Mesenchymal stem cell (in vitro differentiated cells and primary cell): ENCODE measurements around the gene SAP130.

ENCODE experiments used
- DNase-seq: peaks from one replicate; pipeline ENCODE4 v3.0.0-alpha.2; 2013
- H2AFZ ChIP-seq: one replicate; pipeline ENCODE4 v1.6.1; 2013; ENCODE audit warnings: low read depth, mild to moderate bottlenecking, control low read depth, inconsistent platforms, low read length, moderate library complexity
- H2AK5ac ChIP-seq: 2 replicates; pipeline ENCODE4 v1.6.1; 2013; ENCODE audit warnings: low read length, moderate library complexity, mild to moderate bottlenecking, inconsistent platforms; ENCODE audit not compliant: severe bottlenecking
- H2BK120ac ChIP-seq: one replicate; pipeline ENCODE4 v1.6.1; 2013; ENCODE audit warnings: low read depth, mild to moderate bottlenecking, inconsistent platforms, low read length, moderate library complexity
- H2BK12ac ChIP-seq, 2 experiments: one replicate each; pipeline ENCODE4 v1.6.1; 2013; ENCODE audit warnings: inconsistent platforms in 2 of 2, low read length in 2 of 2, mild to moderate bottlenecking in 2 of 2, moderate library complexity in 2 of 2, control low read depth in 1 of 2
- H2BK15ac ChIP-seq: one replicate; pipeline ENCODE4 v1.6.1; 2013; ENCODE audit warnings: mild to moderate bottlenecking, low read depth, inconsistent platforms; ENCODE audit not compliant: poor library complexity, severe bottlenecking
- H2BK5ac ChIP-seq: 2 replicates; pipeline ENCODE4 v1.6.1; 2013; ENCODE audit warnings: low read depth, mild to moderate bottlenecking, low read length, control low read depth, inconsistent platforms; ENCODE audit not compliant: poor library complexity, severe bottlenecking
- H3K14ac ChIP-seq, 2 experiments: one replicate each; pipeline ENCODE4 v1.6.1; 2013; ENCODE audit warnings: inconsistent platforms in 2 of 2, low read length in 2 of 2, control low read depth in 1 of 2, mild to moderate bottlenecking in 1 of 2, moderate library complexity in 1 of 2
- H3K18ac ChIP-seq, 2 experiments: one replicate each; pipeline ENCODE4 v1.6.1; 2013; ENCODE audit warnings: inconsistent platforms in 2 of 2, low read length in 2 of 2, control low read depth in 1 of 2, low read depth in 1 of 2, mild to moderate bottlenecking in 1 of 2
- H3K23ac ChIP-seq, 2 experiments: one replicate each; pipeline ENCODE4 v1.6.1; 2013; ENCODE audit warnings: inconsistent platforms in 2 of 2, low read length in 2 of 2, mild to moderate bottlenecking in 2 of 2, moderate library complexity in 2 of 2, control low read depth in 1 of 2
- H3K27ac ChIP-seq: 2 replicates; pipeline ENCODE4 v1.5.1; 2013; ENCODE audit warnings: mild to moderate bottlenecking, moderate library complexity, low read length, control low read depth, inconsistent platforms; ENCODE audit not compliant: poor library complexity, severe bottlenecking
- H3K27me3 ChIP-seq, 2 experiments: 2 replicates each; pipeline versions ENCODE4 v1.6.1 to v1.7.0; 2013; ENCODE audit warnings: low read length in 2 of 2, mild to moderate bottlenecking in 2 of 2, moderate library complexity in 2 of 2, control low read depth in 1 of 2, inconsistent platforms in 1 of 2; ENCODE audit not compliant: control insufficient read depth in 1 of 2, insufficient read depth in 1 of 2
- H3K36me3 ChIP-seq, 2 experiments: 2 replicates each; pipeline versions ENCODE4 v1.6.1 to v1.7.0; 2013; ENCODE audit warnings: low read length in 2 of 2, control low read depth in 1 of 2, inconsistent platforms in 1 of 2, low read depth in 1 of 2, mild to moderate bottlenecking in 1 of 2; ENCODE audit not compliant: insufficient read depth in 2 of 2, control insufficient read depth in 1 of 2
- H3K4ac ChIP-seq, 2 experiments: one replicate each; pipeline ENCODE4 v1.6.1; 2013; ENCODE audit warnings: inconsistent platforms in 2 of 2, low read length in 2 of 2, mild to moderate bottlenecking in 2 of 2, moderate library complexity in 2 of 2, control low read depth in 1 of 2, low read depth in 1 of 2
- H3K4me1 ChIP-seq: 2 replicates; pipeline ENCODE4 v1.6.1; 2013; ENCODE audit warnings: low read depth, low read length, control low read depth; ENCODE audit not compliant: control insufficient read depth, insufficient read depth
- H3K4me2 ChIP-seq: 2 replicates; pipeline ENCODE4 v1.6.1; 2013; ENCODE audit warnings: low read length, mild to moderate bottlenecking, inconsistent platforms; ENCODE audit not compliant: poor library complexity, severe bottlenecking
- H3K4me3 ChIP-seq, 2 experiments: 2 replicates each; pipeline versions ENCODE4 v1.5.1 to v1.7.0; 2013; ENCODE audit warnings: low read length in 2 of 2, mild to moderate bottlenecking in 2 of 2, control low read depth in 1 of 2, low read depth in 1 of 2; ENCODE audit not compliant: insufficient read depth in 1 of 2
- H3K79me1 ChIP-seq: replicated peaks from 2 replicates; pipeline ENCODE4 v1.6.1; 2013; ENCODE audit warnings: mild to moderate bottlenecking, control low read depth, low read length, inconsistent platforms; ENCODE audit not compliant: poor library complexity, severe bottlenecking
- H3K9ac ChIP-seq: 2 replicates; pipeline ENCODE4 v1.7.0; 2013; ENCODE audit warnings: mild to moderate bottlenecking, low read length, moderate library complexity
- H3K9me3 ChIP-seq: 2 replicates; pipeline ENCODE4 v1.7.0; 2013; ENCODE audit warnings: mild to moderate bottlenecking, low read length; ENCODE audit not compliant: control insufficient read depth
- H4K8ac ChIP-seq: one replicate; pipeline ENCODE4 v1.6.1; 2013; ENCODE audit warnings: inconsistent platforms, mild to moderate bottlenecking, low read length, moderate library complexity
- H4K91ac ChIP-seq: one replicate; pipeline ENCODE4 v1.6.1; 2013; ENCODE audit warnings: mild to moderate bottlenecking, low read length, inconsistent platforms
- WGBS: methylation state at CpG from one replicate; pipeline ENCODE4 v1.1.7; 2013; ENCODE audit warnings: mixed read lengths; 5-methylcytosine and 5-hydroxymethylcytosine counted together

SAP130 gene

GRCh38 chr2:127929449-127929848, 98.4 kb downstream of the SAP130 start:
- no peak overlapping the region for H3K4ac ChIP-seq
- H3K36me3 ChIP-seq = no peaks in the 10 kb centered on the region
- no peak overlapping the region for H2AK5ac ChIP-seq
- H3K18ac ChIP-seq = no peak overlapping the region
- H3K9ac ChIP-seq = no peak overlapping the region
- H3K4me3 ChIP-seq = no peak overlapping the region
- no peak overlapping the region for H3K23ac ChIP-seq
- no peak overlapping the region for H2BK120ac ChIP-seq
- H3K14ac ChIP-seq = no peak overlapping the region
- H2AFZ ChIP-seq = no peak overlapping the region
- no peak overlapping the region for H4K8ac ChIP-seq
- H3K27me3 ChIP-seq = no peaks in the 10 kb centered on the region
- WGBS = 88% methylated on average over 1 of the region's 1 CpG
- no peaks in the 10 kb centered on the region for H3K4me1 ChIP-seq
- H2BK15ac ChIP-seq = no peak overlapping the region
- no peaks in the 10 kb centered on the region for H3K79me1 ChIP-seq
- H3K4me2 ChIP-seq = no peak overlapping the region
- no peak overlapping the region for H2BK12ac ChIP-seq
- H3K9me3 ChIP-seq = no peaks in the 10 kb centered on the region
- no peak for DNase-seq
- H4K91ac ChIP-seq = no peak overlapping the region
- H3K27ac ChIP-seq = no peak overlapping the region
- no peak overlapping the region for H2BK5ac ChIP-seq

- Histone ChIP-seq H3K23ac (no peak overlapping the region), H3K18ac (no peak overlapping the region), H3K4me1 (no peaks in the 10 kb centered on the region), H3K79me1 (no peaks in the 10 kb centered on the region), H2BK12ac (no peak overlapping the region), H3K27me3 (no peaks in the 10 kb centered on the region), H2AK5ac (no peak overlapping the region), H3K4me3 (no peak overlapping the region), H2BK15ac (no peak overlapping the region), H3K9ac (no peak overlapping the region), H3K14ac (no peak overlapping the region), H4K91ac (no peak overlapping the region), H2BK5ac (no peak overlapping the region), H3K36me3 (no peaks in the 10 kb centered on the region), H4K8ac (no peak overlapping the region), H3K4ac (no peak overlapping the region), H3K4me2 (no peak overlapping the region), H3K27ac (no peak overlapping the region), H2BK120ac (no peak overlapping the region), H2AFZ (no peak overlapping the region), H3K9me3 (no peaks in the 10 kb centered on the region)
- WGBS = 91% methylated on average over 1 of the region's 3 CpGs
- DNase-seq = no peak
These were observed 100.5 kb downstream of the SAP130 start for GRCh38 chr2:127927384-127927783.

GRCh38 chr2:127917916-127918315, 109.9 kb downstream of the SAP130 start:
- Histone ChIP-seq H3K14ac (no peak overlapping the region), H4K8ac (no peak overlapping the region), H2BK15ac (no peak overlapping the region), H3K79me1 (no peaks in the 10 kb centered on the region), H3K36me3 (no peaks in the 10 kb centered on the region), H2BK5ac (no peak overlapping the region), H2BK12ac (no peak overlapping the region), H3K23ac (no peak overlapping the region), H2BK120ac (no peak overlapping the region), H2AFZ (no peak overlapping the region), H3K4me2 (no peak overlapping the region), H2AK5ac (no peak overlapping the region), H4K91ac (no peak overlapping the region), H3K9ac (peak overlapping the region; percentile 27), H3K4ac (no peak overlapping the region), H3K4me1 (peaks cover 1% of the 10 kb centered on the region), H3K18ac (no peak overlapping the region), H3K27me3 (no peaks in the 10 kb centered on the region), H3K9me3 (no peaks in the 10 kb centered on the region), H3K27ac (no peak overlapping the region), H3K4me3 (no peak overlapping the region)
- no peak for DNase-seq
- WGBS = 99% methylated on average over 4 of the region's 4 CpGs

GRCh38 chr2:127913808-127914457, 113.9 kb downstream of the SAP130 start:
- WGBS = 89% methylated on average over 7 of the region's 8 CpGs
- Histone ChIP-seq H3K4me1 (peaks cover 1% of the 10 kb centered on the region), H2AK5ac (no peak overlapping the region), H3K4me2 (no peak overlapping the region), H4K8ac (no peak overlapping the region), H3K14ac (no peak overlapping the region), H3K79me1 (no peaks in the 10 kb centered on the region), H4K91ac (no peak overlapping the region), H3K27me3 (peaks cover 0 to 10% of the 10 kb centered on the region in 2 experiments), H3K18ac (no peak overlapping the region), H3K36me3 (no peaks in the 10 kb centered on the region), H3K9me3 (no peaks in the 10 kb centered on the region), H3K9ac (no peak overlapping the region), H2BK15ac (no peak overlapping the region), H2BK12ac (no peak overlapping the region), H3K4me3 (no peak overlapping the region), H3K23ac (no peak overlapping the region), H3K4ac (no peak overlapping the region), H2BK120ac (no peak overlapping the region), H3K27ac (no peak overlapping the region), H2BK5ac (no peak overlapping the region), H2AFZ (no peak overlapping the region)
- no peak for DNase-seq
